Measurements from ENCODE around the gene PDF.

Gene PDF

DNA sequence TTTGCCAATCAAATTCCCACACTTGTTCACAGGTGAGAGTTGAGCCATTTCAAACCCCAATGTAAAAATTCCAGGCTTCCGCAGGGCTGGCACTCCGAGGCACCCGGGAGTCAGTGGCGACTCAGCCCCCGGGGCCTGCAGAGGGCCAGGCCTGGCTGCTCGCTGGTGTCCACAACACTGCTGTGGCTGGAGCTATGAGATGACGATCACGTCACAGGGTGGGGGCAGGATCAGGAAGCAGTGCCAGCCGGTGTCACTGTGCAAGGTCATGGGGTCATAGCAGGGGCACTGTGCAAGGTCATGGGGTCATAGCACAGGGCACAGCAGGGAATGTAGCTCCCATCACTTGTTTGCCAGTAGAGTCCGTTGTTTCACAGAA, 11.5 kb downstream of the PDF start:
- Histone ChIP-seq H3K4me2 (ENCODE audit: low read depth, low read length, poor library complexity, severe bottlenecking) (no peak overlapping the region), H3F3A (ENCODE audit: low read depth) (no peaks in the 10 kb centered on the region), H2AFZ (ENCODE audit: low read length) (no peak overlapping the region), H3K36me3 (ENCODE audit: insufficient read depth, low read length) (peaks cover 76% of the 10 kb centered on the region; the same call in 1 of the 2 replicates), H3K9me3 (ENCODE audit: insufficient read depth, low read depth, low read length) (no peaks in the 10 kb centered on the region), H3K4me3 (ENCODE audit: low read length, poor library complexity, severe bottlenecking) (no peak overlapping the region), H3K9me2 (replicated peaks; ENCODE audit: low read depth, low read length) (no peaks in the 10 kb centered on the region), H3K79me2 (ENCODE audit: insufficient read depth, low read length) (peaks cover 62% of the 10 kb centered on the region), H3K27me3 (ENCODE audit: insufficient read depth, low read length, poor library complexity, severe bottlenecking) (no peaks in the 10 kb centered on the region), H4K20me1 (ENCODE audit: insufficient read depth, low read length, poor library complexity, severe bottlenecking) (peaks cover 12% of the 10 kb centered on the region), H3K4me1 (ENCODE audit: insufficient read depth, low read length, poor library complexity, severe bottlenecking) (no peaks in the 10 kb centered on the region), H3K9ac (ENCODE audit: low read depth, low read length, poor library complexity, severe bottlenecking) (no peak overlapping the region)
- TF ChIP-seq, protein P1, sequence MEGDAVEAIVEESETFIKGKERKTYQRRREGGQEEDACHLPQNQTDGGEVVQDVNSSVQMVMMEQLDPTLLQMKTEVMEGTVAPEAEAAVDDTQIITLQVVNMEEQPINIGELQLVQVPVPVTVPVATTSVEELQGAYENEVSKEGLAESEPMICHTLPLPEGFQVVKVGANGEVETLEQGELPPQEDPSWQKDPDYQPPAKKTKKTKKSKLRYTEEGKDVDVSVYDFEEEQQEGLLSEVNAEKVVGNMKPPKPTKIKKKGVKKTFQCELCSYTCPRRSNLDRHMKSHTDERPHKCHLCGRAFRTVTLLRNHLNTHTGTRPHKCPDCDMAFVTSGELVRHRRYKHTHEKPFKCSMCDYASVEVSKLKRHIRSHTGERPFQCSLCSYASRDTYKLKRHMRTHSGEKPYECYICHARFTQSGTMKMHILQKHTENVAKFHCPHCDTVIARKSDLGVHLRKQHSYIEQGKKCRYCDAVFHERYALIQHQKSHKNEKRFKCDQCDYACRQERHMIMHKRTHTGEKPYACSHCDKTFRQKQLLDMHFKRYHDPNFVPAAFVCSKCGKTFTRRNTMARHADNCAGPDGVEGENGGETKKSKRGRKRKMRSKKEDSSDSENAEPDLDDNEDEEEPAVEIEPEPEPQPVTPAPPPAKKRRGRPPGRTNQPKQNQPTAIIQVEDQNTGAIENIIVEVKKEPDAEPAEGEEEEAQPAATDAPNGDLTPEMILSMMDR (conservative IDR thresholded peaks at IDR 0.05; ENCODE audit: low read length) = no peak
- no peak for TF ChIP-seq EZH2phosphoT487 (IDR thresholded peaks at IDR 0.05; ENCODE audit: borderline replicate concordance)

DNA sequence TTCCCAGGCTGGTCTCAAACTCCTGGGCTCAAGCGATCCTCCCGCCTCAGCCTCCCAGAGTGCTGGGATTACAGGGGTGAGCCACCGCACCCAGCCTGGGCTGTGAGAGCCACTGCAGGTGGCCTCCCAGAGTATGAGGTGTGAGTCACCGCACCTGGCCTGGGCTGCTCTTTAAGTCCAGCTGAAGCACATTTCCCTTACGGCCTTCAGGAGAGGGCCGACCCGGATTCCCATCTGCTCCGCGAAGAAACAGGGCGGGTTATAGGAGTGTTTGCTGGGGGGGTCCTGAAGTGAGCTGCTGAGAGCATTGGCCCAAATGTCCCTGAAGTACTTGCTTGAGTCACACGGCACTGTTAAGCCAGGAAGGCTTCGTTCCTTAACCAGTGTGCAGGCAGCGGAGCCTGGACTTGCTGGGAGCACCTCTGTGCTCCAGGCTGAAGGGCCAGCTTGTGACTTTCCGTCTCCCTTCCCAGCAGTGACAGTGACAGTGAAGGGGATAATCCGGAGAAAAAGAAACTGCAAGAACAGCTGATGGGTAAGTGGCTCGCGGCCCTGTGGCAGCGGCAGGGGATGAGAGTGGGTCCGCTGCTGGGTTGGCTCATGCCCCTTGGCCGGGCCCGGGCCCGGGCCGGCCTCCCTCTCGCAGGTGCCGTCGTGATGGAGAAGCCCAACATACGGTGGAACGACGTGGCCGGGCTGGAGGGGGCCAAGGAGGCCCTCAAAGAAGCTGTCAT, 12.0 kb downstream of the PDF start:
- H3K9me3 ChIP-seq (ENCODE audit: insufficient read depth, low read depth, low read length) = no peaks in the 10 kb centered on the region
- H2AFZ ChIP-seq (ENCODE audit: low read length) = no peak overlapping the region
- H3K36me3 ChIP-seq (ENCODE audit: insufficient read depth, low read length) = peaks cover 72% of the 10 kb centered on the region; the same call in 1 of the 2 replicates
- H3K4me1 ChIP-seq (ENCODE audit: insufficient read depth, low read length, poor library complexity, severe bottlenecking) = no peaks in the 10 kb centered on the region
- no peaks in the 10 kb centered on the region for H3F3A ChIP-seq (ENCODE audit: low read depth)
- no peak overlapping the region for H3K4me3 ChIP-seq (ENCODE audit: low read length, poor library complexity, severe bottlenecking)
- H3K79me2 ChIP-seq (ENCODE audit: insufficient read depth, low read length) = peaks cover 62% of the 10 kb centered on the region
- no peaks in the 10 kb centered on the region for H3K9me2 ChIP-seq (replicated peaks; ENCODE audit: low read depth, low read length)
- H3K4me2 ChIP-seq (ENCODE audit: low read depth, low read length, poor library complexity, severe bottlenecking) = no peak overlapping the region
- TF ChIP-seq EZH2phosphoT487 (IDR thresholded peaks at IDR 0.05; ENCODE audit: borderline replicate concordance) = no peak
- TF ChIP-seq, protein P1 (conservative IDR thresholded peaks at IDR 0.05; ENCODE audit: low read length) = no peak
- no peak overlapping the region for H3K9ac ChIP-seq (ENCODE audit: low read depth, low read length, poor library complexity, severe bottlenecking)
- H4K20me1 ChIP-seq (ENCODE audit: insufficient read depth, low read length, poor library complexity, severe bottlenecking) = peaks cover 16% of the 10 kb centered on the region
- H3K27me3 ChIP-seq (ENCODE audit: insufficient read depth, low read length, poor library complexity, severe bottlenecking) = no peaks in the 10 kb centered on the region

DNA sequence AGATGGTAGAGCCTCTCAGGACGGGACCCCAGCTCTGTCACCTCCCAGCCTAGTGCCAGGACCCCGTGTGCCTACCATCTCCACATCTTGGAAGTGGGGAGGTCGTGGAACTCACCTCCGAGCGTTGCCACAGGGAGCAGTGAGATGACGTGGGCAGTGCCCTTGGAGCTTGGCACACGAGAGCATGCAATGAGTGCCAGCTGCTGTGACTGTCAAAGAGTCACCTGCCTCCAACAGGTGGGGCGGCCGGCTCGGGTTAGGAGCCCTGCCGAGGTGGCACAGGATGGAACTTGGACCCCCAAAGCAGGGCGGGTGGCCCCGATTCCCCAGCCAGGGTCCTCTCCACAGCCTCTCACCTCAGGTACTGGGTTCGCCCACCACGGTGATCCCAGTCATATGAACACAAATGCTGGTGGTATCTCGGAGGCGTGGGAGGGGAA, 13.8 kb downstream of the PDF start:
- no peak overlapping the region for H3K4me3 ChIP-seq (ENCODE audit: low read length, poor library complexity, severe bottlenecking)
- no peak for TF ChIP-seq EZH2phosphoT487 (IDR thresholded peaks at IDR 0.05; ENCODE audit: borderline replicate concordance)
- TF ChIP-seq, protein P1 (conservative IDR thresholded peaks at IDR 0.05; ENCODE audit: low read length) = no peak
- peaks cover 31% of the 10 kb centered on the region for H4K20me1 ChIP-seq (ENCODE audit: insufficient read depth, low read length, poor library complexity, severe bottlenecking)
- peaks cover 56% of the 10 kb centered on the region; the same call in 1 of the 2 replicates for H3K36me3 ChIP-seq (ENCODE audit: insufficient read depth, low read length)
- no peaks in the 10 kb centered on the region for H3K9me3 ChIP-seq (ENCODE audit: insufficient read depth, low read depth, low read length)
- peaks cover 62% of the 10 kb centered on the region for H3K79me2 ChIP-seq (ENCODE audit: insufficient read depth, low read length)
- no peak overlapping the region for H2AFZ ChIP-seq (ENCODE audit: low read length)
- no peaks in the 10 kb centered on the region for H3K9me2 ChIP-seq (replicated peaks; ENCODE audit: low read depth, low read length)
- H3K4me2 ChIP-seq (ENCODE audit: low read depth, low read length, poor library complexity, severe bottlenecking) = no peak overlapping the region
- H3K9ac ChIP-seq (ENCODE audit: low read depth, low read length, poor library complexity, severe bottlenecking) = no peak overlapping the region
- H3K27me3 ChIP-seq (ENCODE audit: insufficient read depth, low read length, poor library complexity, severe bottlenecking) = no peaks in the 10 kb centered on the region
- no peaks in the 10 kb centered on the region for H3K4me1 ChIP-seq (ENCODE audit: insufficient read depth, low read length, poor library complexity, severe bottlenecking)
- H3F3A ChIP-seq (ENCODE audit: low read depth) = no peaks in the 10 kb centered on the region

Measured in Loucy (cell line).